D721Med (cell line): Measurements from ENCODE around the gene PSKH1.

Source experiments
- DNase-seq: peaks from one replicate; pipeline ENCODE4 v3.0.0; 2011; ENCODE audit warnings: low spot score; ENCODE audit not compliant: insufficient read length
- FAIRE-seq: peaks from 2 replicates; lab custom pipeline; 2011; peaks lifted over from hg19 to GRCh38; lab: Jason Lieb, UNC
- CTCF ChIP-seq: IDR thresholded peaks from 2 replicates; pipeline ENCODE4 v1.5.1; 2012; ENCODE audit warnings: mild to moderate bottlenecking, control low read depth; ENCODE audit not compliant: insufficient read depth; ENCODE audit errors: missing control alignments

PSKH1 gene

GRCh38 chr16:67917140-67917851 lies 24.2 kb downstream of the PSKH1 start:
- FAIRE-seq, result no peak
- TF ChIP-seq CTCF, result no peak
- no peak for DNase-seq

- FAIRE-seq (no peak), DNase-seq (no peak)
- TF ChIP-seq CTCF, result no peak
Observed at GRCh38 chr16:67917852-67918236, 24.8 kb downstream of the PSKH1 start.

GRCh38 chr16:67919622-67920221 lies 26.7 kb downstream of the PSKH1 start:
- FAIRE-seq (no peak), DNase-seq (no peak)
- TF ChIP-seq CTCF, result peak; percentile 6

- no peak for TF ChIP-seq CTCF
- DNase-seq (no peak), FAIRE-seq (no peak)
Observed at GRCh38 chr16:67922221-67922620, 29.2 kb downstream of the PSKH1 start.

- DNase-seq, result no peak
- no peak for TF ChIP-seq CTCF
Observed at GRCh38 chr16:67922740-67923139, 29.7 kb downstream of the PSKH1 start.

GRCh38 chr16:67923414-67924116 lies 30.5 kb downstream of the PSKH1 start:
- TF ChIP-seq CTCF, result no peak
- FAIRE-seq (no peak), DNase-seq (no peak)

More at GRCh38 chr16:67922740-67923139, 29.7 kb downstream of the PSKH1 start:
- FAIRE-seq, result no peak
